NCI-H1092 (cell line): ENCODE data around the gene TYRP1.

Source experiments
- DNase-seq: peaks from one replicate; lab custom pipeline; 2025; lab: John Stamatoyannopoulos, UW

TYRP1 gene

DNA sequence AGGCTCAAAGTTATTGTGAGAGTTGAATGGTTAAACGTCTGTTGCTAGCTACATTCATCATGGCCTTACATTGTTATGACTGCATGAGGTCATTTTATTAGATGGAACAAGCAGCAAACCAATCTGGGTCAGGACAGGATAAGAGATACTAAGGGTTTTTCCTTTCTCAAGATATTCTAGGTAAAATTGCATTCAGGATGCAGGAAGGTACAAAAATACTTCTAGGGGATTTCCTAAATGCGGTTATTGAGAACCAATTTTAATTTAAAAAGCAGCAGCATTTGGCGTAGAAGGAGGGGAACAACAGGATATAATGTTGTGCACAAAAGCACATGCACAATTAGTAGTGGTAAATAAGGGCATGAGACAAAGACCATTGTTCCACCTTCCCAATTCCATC lies 42.5 kb downstream of the TYRP1 start:
- DNase-seq: no peak

GRCh38 chr9:12737871-12738270 lies 44.7 kb downstream of the TYRP1 start:
- DNase-seq: no peak

DNA sequence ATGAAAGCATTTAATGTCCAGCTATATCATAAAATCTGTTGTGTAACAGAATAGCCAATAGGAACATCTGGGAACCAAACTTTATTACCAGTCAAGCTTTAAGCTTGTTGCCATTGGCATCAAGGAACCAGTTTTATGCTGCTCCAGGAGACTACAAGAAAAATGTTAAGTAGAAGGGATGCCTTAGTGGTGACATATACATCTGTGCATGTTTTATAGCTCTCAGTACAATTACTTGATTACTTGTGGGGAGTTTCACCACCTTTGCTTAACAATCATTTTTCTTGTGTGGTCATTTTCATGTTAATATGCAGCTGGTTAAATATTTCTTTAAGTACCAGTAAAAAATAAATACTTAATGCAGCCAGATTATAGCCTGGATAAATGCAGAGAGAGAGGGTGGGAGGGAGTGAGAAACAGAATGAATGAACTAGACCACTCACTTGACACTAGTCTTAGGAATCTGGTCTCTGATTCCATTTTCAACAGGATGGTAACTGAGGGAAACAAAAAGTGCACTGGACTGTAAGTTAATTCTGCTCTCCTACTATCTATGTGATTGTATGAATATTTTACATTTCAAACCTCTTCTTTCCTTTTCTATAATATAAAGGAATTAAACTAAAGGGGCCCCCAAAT lies 45.9 kb downstream of the TYRP1 start:
- no peak for DNase-seq

GRCh38 chr9:12740845-12741244 lies 47.7 kb downstream of the TYRP1 start:
- no peak for DNase-seq

DNA sequence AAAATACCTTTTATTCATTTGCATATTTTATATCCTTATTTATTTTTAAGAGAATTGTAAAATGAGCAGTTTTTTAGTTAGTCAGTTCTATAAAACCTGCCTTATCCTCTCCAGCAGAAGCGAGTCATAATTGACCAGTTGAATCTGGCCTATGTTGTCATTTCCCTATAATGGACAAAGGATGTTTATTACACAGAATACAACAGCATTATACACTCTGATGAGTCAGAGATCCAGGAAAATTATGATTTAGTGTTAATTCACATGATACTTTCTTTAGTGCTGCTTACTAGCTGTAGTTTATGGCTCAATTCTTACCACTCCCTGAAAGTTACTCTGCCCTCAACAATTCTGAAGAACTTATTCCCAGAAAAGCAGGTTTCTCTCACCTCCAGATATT lies 54.8 kb downstream of the TYRP1 start:
- DNase-seq: no peak

DNA sequence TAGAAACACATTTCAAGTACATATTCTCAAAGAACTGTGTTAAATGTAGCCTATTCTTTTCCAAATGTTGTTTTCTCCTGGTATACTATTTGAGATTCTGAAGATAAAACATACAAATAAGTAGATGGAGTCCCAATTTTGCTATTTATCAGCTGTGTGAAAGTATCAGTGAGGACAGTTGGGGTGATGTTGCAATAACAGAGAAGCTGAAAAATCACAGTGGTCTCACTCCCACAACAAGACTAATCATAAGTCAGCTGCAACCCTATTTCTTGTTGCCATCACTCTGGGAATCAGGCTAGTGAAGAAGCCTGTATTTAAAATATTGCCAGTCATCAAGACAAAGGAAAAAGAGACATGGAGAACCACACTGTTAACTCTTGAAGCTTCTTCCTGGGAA lies 55.8 kb downstream of the TYRP1 start:
- no peak for DNase-seq

DNA sequence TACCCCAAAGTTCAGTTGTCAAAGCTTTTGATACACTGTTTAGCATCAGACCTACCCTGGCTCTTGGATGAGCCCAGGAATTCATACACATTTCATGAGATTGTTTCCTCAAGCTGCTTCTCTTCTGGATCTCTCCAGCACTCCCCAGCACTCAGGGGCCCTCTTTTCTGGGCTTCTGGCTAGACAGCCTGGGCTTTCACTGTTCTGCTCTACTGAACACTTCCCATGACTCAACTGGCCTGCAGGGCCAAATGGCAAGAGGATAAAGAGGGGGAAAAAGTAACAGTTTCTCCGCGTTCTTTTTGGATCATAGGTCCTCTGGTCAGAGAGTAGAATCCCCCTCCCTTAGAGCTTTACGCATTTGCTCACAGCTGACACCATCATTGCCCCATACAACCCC lies 60.7 kb downstream of the TYRP1 start:
- no peak for DNase-seq

- DNase-seq: no peak
Measured at GRCh38 chr9:12759761-12760160, 66.6 kb downstream of the TYRP1 start.
